Uterus (tissue), 2 donors: Measurements from ENCODE around the gene NDEL1.

Experiments
- CTCF ChIP-seq, 4 experiments: fragments of 200-600 bp in 2 of 4; fragments of 450-650 bp in 2 of 4; sonication (generic) in 2 of 4; IDR thresholded peaks; one replicate each; pipeline ENCODE4 v1.5.1; 2016 to 2019; ENCODE audit warnings: antibody characterized with exemption in 4 of 4, mild to moderate bottlenecking in 2 of 4, moderate library complexity in 1 of 4
- POLR2A ChIP-seq, 2 donors: fragments of 450-650 bp; IDR thresholded peaks; one replicate each; pipeline ENCODE4 v1.6.1; 2016; ENCODE audit warnings: antibody characterized with exemption in 2 of 2, mild to moderate bottlenecking in 1 of 2, moderate library complexity in 1 of 2

- no peak for TF ChIP-seq CTCF (IDR thresholded peaks at IDR 0.05)
- no peak for TF ChIP-seq POLR2A (IDR thresholded peaks at IDR 0.05)
Observed at GRCh38 chr17:8458128-8458527, 22.4 kb downstream of the NDEL1 start.
